ENCODE measurements around the gene ZFP3.
A peak's percentile ranks its signal among the peaks of the same experiment; 100 is the strongest.
"Not testable (repeated sequence)": the region's sequence is repeated elsewhere in the genome, so short reads cannot be mapped to it uniquely, and the experiment has no call there.

Gene ZFP3

DNA sequence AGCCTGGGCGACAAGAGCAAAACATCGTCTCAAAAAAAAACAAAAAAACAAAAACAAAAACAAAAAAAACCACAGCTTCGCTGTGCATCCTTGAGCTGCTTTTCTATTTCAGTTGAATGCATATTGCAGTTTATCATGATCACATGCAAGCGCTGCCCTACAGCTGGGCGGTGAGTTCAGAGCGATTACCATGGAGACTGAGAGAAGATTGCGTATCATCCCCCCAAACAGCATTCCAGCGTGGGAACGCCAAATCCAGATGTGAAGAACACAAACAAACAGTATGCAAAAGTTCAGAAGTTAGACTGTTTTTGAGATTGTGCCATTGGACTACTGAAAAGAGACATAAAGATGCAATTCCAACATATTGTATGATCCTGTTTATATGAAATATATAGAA is 28.0 kb upstream of the ZFP3 start:
- peaks cover 26% of the 10 kb centered on the region for H3K4me1 Mint-ChIP-seq
- ATAC-seq (no peak), DNase-seq (ENCODE audit: low spot score in 2 of 2) (no peak)
- H3K4me3 Mint-ChIP-seq, result no peak overlapping the region
- H3K36me3 Mint-ChIP-seq, result no peaks in the 10 kb centered on the region
- H3K9me3 Mint-ChIP-seq, result no peaks in the 10 kb centered on the region
- peak overlapping the region; percentile 97 for H3K27ac Mint-ChIP-seq

DNA sequence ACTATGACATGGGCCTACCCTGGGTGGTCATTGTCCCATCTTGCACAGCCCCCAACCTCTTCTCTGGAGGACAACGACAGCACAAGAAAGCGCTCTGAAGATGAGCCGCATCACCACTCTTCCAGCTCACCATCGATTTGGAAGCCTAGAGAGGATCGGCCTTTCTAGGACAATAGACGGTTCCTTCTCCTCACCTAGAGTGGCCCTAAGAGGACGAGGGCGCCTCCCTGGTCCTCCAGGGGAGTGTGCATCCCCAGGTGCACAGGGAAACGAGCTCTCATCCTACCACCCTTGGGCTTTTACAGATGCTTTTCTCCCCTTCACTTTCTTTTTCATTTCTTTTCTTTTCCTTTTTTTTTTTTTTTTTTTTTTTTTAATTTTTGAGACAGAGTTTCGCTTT is 22.7 kb upstream of the ZFP3 start:
- ATAC-seq (no peak), DNase-seq (ENCODE audit: low spot score in 2 of 2) (no peak)
- Mint-ChIP-seq H3K36me3 (no peaks in the 10 kb centered on the region), H3K9me3 (no peaks in the 10 kb centered on the region), H3K4me3 (no peak overlapping the region), H3K4me1 (peaks cover 6% of the 10 kb centered on the region), H3K27ac (no peak overlapping the region)

GRCh38 chr17:5065227-5065744 is 13.0 kb upstream of the ZFP3 start:
- no peaks in the 10 kb centered on the region for H3K4me1 Mint-ChIP-seq
- no peaks in the 10 kb centered on the region for H3K36me3 Mint-ChIP-seq
- H3K9me3 Mint-ChIP-seq, result no peaks in the 10 kb centered on the region
- DNase-seq (ENCODE audit: low spot score in 2 of 2) (no peak), ATAC-seq (no peak)
- no peak overlapping the region for H3K27ac Mint-ChIP-seq
- no peak overlapping the region for H3K4me3 Mint-ChIP-seq

GRCh38 chr17:5068236-5068635 is 10.0 kb upstream of the ZFP3 start:
- no peaks in the 10 kb centered on the region for H3K36me3 Mint-ChIP-seq
- H3K9me3 Mint-ChIP-seq, result no peaks in the 10 kb centered on the region
- DNase-seq (ENCODE audit: low spot score in 2 of 2), result no peak
- no peak for ATAC-seq
- no peaks in the 10 kb centered on the region for H3K4me1 Mint-ChIP-seq
- H3K4me3 Mint-ChIP-seq, result no peak overlapping the region
- no peak overlapping the region for H3K27ac Mint-ChIP-seq

DNA sequence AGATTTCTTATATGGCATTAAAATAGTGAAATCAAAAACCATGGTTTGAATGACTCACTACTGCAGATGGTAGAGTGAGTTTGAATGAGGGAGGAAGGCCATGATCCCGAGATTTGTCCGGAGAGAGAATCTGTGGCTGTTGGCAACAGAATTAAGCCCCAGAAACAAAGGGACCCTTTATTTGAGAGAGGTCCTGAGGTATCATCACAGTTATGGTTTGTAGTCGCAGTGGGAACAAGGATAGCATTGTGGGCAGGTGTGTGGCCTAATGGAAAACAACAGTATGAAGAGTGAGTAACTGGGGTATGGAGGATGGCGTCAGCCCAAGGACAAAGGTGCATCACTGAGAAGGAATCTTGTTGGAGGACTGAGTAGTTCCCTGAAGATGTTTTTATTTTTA is 8.5 kb upstream of the ZFP3 start:
- ATAC-seq, result no peak
- Mint-ChIP-seq H3K4me3 (no peak overlapping the region), H3K36me3 (no peaks in the 10 kb centered on the region)

DNA sequence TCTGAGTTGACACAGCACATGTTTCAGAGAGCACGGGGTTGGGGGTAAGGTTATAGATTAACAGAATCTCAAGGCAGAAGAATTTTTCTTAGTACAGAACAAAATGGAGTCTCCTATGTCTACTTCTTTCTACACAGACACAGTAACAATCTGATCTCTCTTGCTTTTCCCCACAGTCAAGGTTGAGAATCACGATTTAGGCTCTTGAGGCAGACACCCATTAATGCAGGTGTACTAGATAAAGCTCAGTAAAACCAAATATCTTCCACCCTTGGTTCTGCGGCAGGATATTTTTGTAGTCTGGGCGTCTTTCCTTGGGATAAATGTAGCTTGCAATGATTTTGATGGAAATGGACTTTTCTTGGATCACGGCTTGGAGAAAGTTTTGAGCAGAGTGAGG is 2.8 kb upstream of the ZFP3 start:
- H3K27ac Mint-ChIP-seq; ATAC-seq; DNase-seq (ENCODE audit: low spot score in 2 of 2); H3K36me3 Mint-ChIP-seq; H3K9me3 Mint-ChIP-seq; H3K4me3 Mint-ChIP-seq: not testable (repeated sequence)
- H3K4me1 Mint-ChIP-seq, result peaks cover 21% of the 10 kb centered on the region

More for the DNA sequence above, 8.5 kb upstream of the ZFP3 start:
- Mint-ChIP-seq H3K27ac (no peak overlapping the region), H3K9me3 (no peaks in the 10 kb centered on the region), H3K4me1 (no peaks in the 10 kb centered on the region)
- DNase-seq (ENCODE audit: low spot score in 2 of 2), result no peak

- peaks cover 28% of the 10 kb centered on the region for H3K4me1 Mint-ChIP-seq
- not testable (repeated sequence) for DNase-seq (ENCODE audit: low spot score in 2 of 2); H3K36me3 Mint-ChIP-seq; H3K9me3 Mint-ChIP-seq; ATAC-seq
- H3K27ac Mint-ChIP-seq, result peak overlapping the region; percentile 70
- peak overlapping the region; percentile 76 for H3K4me3 Mint-ChIP-seq
Observed at GRCh38 chr17:5077275-5077674, 992 bp upstream of the ZFP3 start.

GRCh38 chr17:5077781-5078105 is 524 bp upstream of the ZFP3 start:
- ATAC-seq, result no peak
- no peaks in the 10 kb centered on the region for H3K36me3 Mint-ChIP-seq
- no peaks in the 10 kb centered on the region for H3K9me3 Mint-ChIP-seq
- no peak for DNase-seq (ENCODE audit: low spot score in 2 of 2)
- peak overlapping the region; percentile 76 for H3K4me3 Mint-ChIP-seq
- H3K4me1 Mint-ChIP-seq, result peaks cover 28% of the 10 kb centered on the region
- peak overlapping the region; percentile 70 for H3K27ac Mint-ChIP-seq

DNA sequence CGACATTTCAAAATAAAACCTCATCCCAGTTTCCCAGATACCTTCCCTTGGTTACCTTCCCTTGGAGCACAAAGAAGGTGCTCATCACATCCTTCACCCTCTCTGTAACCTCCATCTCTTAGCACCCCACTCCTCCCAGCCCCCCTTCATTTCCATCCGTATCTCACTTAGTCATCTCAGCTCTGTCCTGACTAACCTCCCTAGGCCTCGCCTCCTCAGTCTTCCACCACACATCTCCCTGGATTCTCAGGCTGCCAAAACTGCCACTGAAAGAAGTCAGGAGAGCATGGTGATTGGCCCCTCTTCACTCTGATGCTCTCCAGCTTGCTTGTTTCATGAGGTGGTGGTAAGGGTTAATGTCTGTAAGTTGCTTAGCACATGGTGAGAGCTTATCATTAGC is 2.3 kb downstream of the ZFP3 start:
- DNase-seq (ENCODE audit: low spot score in 2 of 2), result no peak
- peak overlapping the region; percentile 3 for H3K27ac Mint-ChIP-seq

DNA sequence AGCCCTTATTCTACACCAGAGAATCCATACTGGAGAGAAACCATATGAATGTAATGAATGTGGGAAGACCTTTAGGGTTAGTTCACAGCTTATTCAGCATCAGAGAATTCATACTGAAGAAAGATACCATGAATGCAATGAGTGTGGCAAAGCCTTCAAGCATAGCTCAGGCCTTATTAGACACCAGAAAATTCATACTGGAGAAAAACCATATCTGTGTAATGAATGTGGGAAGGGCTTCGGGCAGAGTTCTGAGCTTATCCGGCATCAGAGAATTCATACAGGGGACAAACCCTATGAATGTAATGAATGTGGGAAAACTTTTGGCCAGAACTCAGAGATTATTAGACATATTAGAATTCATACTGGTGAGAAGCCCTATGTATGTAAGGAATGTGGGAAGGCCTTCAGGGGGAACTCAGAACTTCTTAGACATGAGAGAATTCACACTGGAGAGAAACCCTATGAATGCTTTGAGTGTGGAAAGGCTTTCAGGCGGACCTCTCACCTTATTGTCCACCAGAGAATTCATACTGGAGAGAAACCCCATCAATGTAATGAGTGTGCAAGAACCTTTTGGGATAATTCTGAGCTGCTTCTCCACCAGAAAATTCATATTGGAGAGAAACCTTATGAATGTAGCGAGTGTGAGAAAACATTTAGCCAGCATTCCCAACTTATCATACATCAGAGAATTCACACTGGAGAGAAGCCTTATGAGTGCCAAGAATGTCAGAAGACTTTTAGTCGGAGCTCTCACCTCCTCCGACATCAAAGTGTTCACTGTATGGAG is 14.1 kb downstream of the ZFP3 start:
- peaks cover 42% of the 10 kb centered on the region for H3K9me3 Mint-ChIP-seq
- H3K27ac Mint-ChIP-seq, result no peak overlapping the region
- no peak for DNase-seq (ENCODE audit: low spot score in 2 of 2)
- H3K36me3 Mint-ChIP-seq, result peaks cover 25% of the 10 kb centered on the region
- H3K4me1 Mint-ChIP-seq, result peaks cover 8% of the 10 kb centered on the region
- no peak overlapping the region for H3K4me3 Mint-ChIP-seq
- ATAC-seq, result no peak

More for the DNA sequence above, 2.3 kb downstream of the ZFP3 start:
- peaks cover 6% of the 10 kb centered on the region for H3K9me3 Mint-ChIP-seq
- no peak for ATAC-seq
- H3K4me3 Mint-ChIP-seq, result no peak overlapping the region
- peaks cover 28% of the 10 kb centered on the region for H3K4me1 Mint-ChIP-seq
- H3K36me3 Mint-ChIP-seq, result no peaks in the 10 kb centered on the region

- Mint-ChIP-seq H3K36me3 (peaks cover 5% of the 10 kb centered on the region), H3K4me3 (peak overlapping the region; percentile 50), H3K4me1 (peaks cover 8% of the 10 kb centered on the region), H3K27ac (no peak overlapping the region), H3K9me3 (peaks cover 23% of the 10 kb centered on the region)
- ATAC-seq (no peak), DNase-seq (ENCODE audit: low spot score in 2 of 2) (no peak)
Observed at GRCh38 chr17:5096731-5097100, 18.4 kb downstream of the ZFP3 start.

DNA sequence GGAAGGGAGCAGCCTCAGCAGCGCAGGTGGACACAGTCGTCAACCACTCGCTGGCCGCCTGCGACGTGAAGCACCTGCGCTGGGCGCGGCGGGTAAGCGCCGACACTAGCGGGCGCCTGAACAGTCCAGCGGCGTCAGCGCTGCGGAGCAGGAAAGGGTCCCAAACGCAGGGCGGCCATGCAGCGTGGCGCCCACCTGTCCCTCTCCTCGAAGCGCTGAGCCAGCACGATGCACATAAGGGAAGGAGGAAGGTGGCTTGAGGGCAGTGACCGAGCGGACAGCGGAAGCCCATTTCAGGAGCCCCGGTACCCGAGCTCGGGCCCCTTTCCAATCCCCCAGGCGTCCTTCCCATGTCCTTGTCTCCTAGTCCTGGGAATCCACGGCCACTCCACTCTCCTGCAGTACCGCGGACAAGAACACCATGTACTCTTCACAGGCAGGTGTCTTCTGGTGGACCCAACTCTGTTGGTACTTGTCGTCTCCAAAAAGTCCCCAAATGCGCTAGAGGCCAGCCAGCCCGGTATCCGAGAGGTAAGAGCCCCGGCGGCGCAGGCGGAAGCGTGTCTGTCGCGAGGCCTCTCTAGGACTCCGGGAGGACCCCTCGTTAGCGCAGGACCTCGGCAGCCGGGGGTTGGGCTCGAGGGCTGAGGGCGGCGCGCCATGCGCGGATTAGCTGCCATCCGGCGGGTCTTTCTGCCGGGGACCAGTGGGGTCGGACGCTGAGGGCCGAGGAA is 19.0 kb downstream of the ZFP3 start:
- Mint-ChIP-seq H3K4me1 (peaks cover 8% of the 10 kb centered on the region), H3K36me3 (no peaks in the 10 kb centered on the region), H3K9me3 (peaks cover 23% of the 10 kb centered on the region), H3K27ac (no peak overlapping the region), H3K4me3 (peak overlapping the region; percentile 50)
- ATAC-seq (peak; percentile 56), DNase-seq (ENCODE audit: low spot score in 2 of 2) (no peak)

- Mint-ChIP-seq H3K9me3 (peaks cover 12% of the 10 kb centered on the region), H3K36me3 (no peaks in the 10 kb centered on the region), H3K4me3 (no peak overlapping the region), H3K4me1 (peaks cover 8% of the 10 kb centered on the region), H3K27ac (no peak overlapping the region)
- ATAC-seq (no peak), DNase-seq (ENCODE audit: low spot score in 2 of 2) (no peak)
Observed at GRCh38 chr17:5099271-5099670, 21.0 kb downstream of the ZFP3 start.

GRCh38 chr17:5100832-5101231 is 22.6 kb downstream of the ZFP3 start:
- H3K9me3 Mint-ChIP-seq, result peaks cover 4% of the 10 kb centered on the region
- H3K36me3 Mint-ChIP-seq, result peaks cover 4% of the 10 kb centered on the region
- no peak for DNase-seq (ENCODE audit: low spot score in 2 of 2)
- no peak overlapping the region for H3K27ac Mint-ChIP-seq
- H3K4me1 Mint-ChIP-seq, result peaks cover 8% of the 10 kb centered on the region
- no peak for ATAC-seq
- no peak overlapping the region for H3K4me3 Mint-ChIP-seq

GRCh38 chr17:5110816-5111215 is 32.5 kb downstream of the ZFP3 start:
- peaks cover 31% of the 10 kb centered on the region for H3K4me1 Mint-ChIP-seq
- peak overlapping the region; percentile 67 for H3K27ac Mint-ChIP-seq
- H3K36me3 Mint-ChIP-seq, result peaks cover 67% of the 10 kb centered on the region
- ATAC-seq (no peak), DNase-seq (ENCODE audit: low spot score in 2 of 2) (no peak)
- H3K9me3 Mint-ChIP-seq, result no peaks in the 10 kb centered on the region
- H3K4me3 Mint-ChIP-seq, result peak overlapping the region; percentile 80
